ENCODE data around the gene DCST1.

GRCh38 chr1:155000411-155000725 is 33.3 kb upstream of the DCST1 start:
- TF ChIP-seq EZH2 (IDR thresholded peaks at IDR 0.05; ENCODE audit: borderline replicate concordance, low read length) (no peak), CTCF (conservative IDR thresholded peaks at IDR 0.05 in 1 of 2, IDR thresholded peaks at IDR 0.05 in 1 of 2; ENCODE audit: extremely low read depth in 1 of 2, insufficient read depth in 1 of 2, low read depth in 1 of 2, low read length in 2 of 2) (no peak)

Data from mammary epithelial cell (primary cell).